Subcutaneous preadipocyte (primary cell): Measurements from ENCODE around the gene MTSS2. TPM values are rescaled to one million over a fixed set of nuclear protein-coding genes. Genes with fewer than 3 reads are reported as not detected.

ENCODE experiments used
- total RNA-seq: library from RNA; depleted of rRNA; stranded (reverse); fragments of >200 nt; gene quantifications from 2 replicates; pipeline ENCODE4 v1.2.3, GENCODE V29; 2012

MTSS2 gene
- 27.8 and 32.0 TPM in 2 replicates for total RNA-seq

GRCh38 chr16:70685938-70686375, at the start of gene MTSS2:
Gene MTSS2 (minus strand): TSS chr16:70686053. CDS start chr16:70685791, 262 bp downstream.

GRCh38 chr16:70646260-70647241, 39.3 kb downstream of the MTSS2 start, which contains the start of gene IL34:
Gene IL34 (plus strand): TSS chr16:70646559. CDS start chr16:70646948, 389 bp downstream.

Other genes starting within 250 kb of the MTSS2 start
- 22.0 and 28.9 TPM in 2 replicates for gene ST3GAL2, start 247.0 kb downstream of the MTSS2 start, total RNA-seq
- gene FCSK, start 231.5 kb downstream of the MTSS2 start, total RNA-seq: 7.3 and 9.6 TPM in 2 replicates
- 45.6 and 62.0 TPM in 2 replicates for gene COG4, start 162.5 kb downstream of the MTSS2 start, total RNA-seq
- gene SF3B3, start 162.2 kb downstream of the MTSS2 start, total RNA-seq: 154 and 204 TPM in 2 replicates
- 0.59 and 0.73 TPM in 2 replicates for gene IL34, start 39.5 kb downstream of the MTSS2 start, total RNA-seq
- gene VAC14, start 115.1 kb upstream of the MTSS2 start, total RNA-seq: 29.4 and 43.4 TPM in 2 replicates